HG03342 (cell line): Measurements from ENCODE around the gene COL5A1.

ENCODE experiments used
- ATAC-seq: cut with Tn5 transposase; IDR thresholded peaks from one replicate; pipeline ENCODE4 v1.9.1; 2021; ENCODE audit warnings: mild to moderate bottlenecking, moderate library complexity; ENCODE audit not compliant: unreplicated experiment

Gene COL5A1

DNA sequence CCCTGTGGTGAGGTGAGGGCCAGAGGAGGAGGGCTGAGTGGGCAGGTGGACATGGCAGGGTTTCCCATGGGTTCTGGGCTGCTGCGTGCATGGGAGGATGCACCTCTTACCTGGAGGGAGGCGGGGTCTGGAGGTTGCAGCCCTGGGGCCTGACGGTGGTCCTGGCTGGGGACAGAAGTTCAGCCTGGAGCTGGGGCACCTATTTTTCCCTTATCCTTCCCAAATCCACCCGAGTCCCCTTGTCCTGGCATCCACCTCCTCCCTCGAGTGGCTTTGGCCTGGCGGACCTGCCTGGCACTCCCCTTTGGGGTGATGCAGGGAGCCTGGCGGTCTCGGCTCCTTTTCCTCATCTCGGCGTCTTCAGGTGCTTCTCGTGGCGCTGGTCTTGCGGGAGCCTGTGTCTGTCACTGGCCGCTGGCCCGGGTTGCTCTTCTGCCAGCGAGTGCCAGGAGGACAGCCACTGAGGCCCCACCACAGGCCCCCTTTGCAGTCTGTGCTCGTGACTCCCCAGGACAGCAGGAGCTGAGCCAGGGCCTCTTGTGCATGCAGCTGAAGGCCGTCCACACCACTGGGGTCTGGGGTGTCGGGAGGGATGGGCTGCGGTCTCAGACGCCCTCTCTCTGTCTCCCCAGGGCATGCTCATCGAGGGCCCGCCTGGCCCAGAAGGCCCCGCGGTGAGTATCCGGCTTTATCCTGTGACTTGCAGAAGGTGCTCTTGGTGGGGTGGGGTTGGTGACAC, 96.4 kb downstream of the COL5A1 start:
- no peak for ATAC-seq

- no peak for ATAC-seq
These were observed 97.5 kb downstream of the COL5A1 start for GRCh38 chr9:134738869-134739659.

DNA sequence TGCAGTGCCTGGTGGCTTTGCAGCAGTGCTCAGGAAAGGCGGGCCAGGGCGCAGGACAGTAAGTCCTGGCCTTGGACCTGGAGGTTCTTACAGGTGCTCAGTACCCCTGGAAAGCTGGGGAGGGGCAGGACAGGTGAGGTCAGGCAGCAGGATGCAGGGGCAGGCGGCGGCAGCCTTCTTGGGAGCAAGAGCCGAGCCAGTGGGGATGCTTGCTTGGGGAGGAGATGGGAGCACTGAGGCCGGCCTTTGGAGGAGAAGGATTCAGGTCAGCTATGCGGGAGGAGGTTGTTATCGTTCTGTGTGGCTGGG, 98.0 kb downstream of the COL5A1 start:
- no peak for ATAC-seq

DNA sequence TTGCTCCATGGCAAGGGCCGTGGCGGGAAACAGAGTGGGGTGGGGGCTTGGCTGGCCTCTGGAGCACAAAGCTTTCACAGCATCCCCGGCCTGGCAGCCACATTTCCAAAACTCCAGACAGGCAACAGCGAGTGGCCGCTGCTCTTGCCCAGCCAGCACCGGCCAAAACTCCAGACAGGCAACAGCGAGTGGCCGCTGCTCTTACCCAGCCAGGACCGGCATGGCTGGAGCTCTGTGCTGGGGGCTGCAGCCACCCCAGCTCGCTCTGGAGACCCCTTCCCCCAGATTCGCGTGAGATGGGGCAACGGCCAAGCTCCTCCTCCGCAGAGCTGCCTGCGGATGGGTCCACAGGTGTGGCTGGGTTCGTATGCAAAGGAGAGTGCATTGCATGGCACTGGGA, 98.5 kb downstream of the COL5A1 start:
- ATAC-seq: no peak

DNA sequence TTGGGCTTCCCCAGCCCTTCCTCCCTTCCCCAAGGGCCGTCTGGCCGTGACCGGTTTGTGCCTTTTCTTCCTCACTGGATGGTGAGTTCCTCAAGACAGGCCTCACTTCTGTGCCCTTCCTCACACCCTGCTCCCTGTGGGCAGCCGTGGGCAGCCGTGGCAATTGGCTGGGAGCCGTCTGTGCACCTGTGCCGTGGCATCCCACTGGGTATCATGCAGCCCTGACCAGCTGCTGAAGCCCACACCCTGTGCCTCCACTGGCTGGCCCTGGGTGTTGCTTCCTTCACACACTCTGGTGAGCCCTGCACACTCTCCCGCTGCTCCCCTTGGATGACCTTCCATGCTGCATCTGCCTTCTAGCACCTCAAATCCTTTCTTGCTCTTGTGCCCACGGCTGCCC, 100.2 kb downstream of the COL5A1 start:
- ATAC-seq: no peak

DNA sequence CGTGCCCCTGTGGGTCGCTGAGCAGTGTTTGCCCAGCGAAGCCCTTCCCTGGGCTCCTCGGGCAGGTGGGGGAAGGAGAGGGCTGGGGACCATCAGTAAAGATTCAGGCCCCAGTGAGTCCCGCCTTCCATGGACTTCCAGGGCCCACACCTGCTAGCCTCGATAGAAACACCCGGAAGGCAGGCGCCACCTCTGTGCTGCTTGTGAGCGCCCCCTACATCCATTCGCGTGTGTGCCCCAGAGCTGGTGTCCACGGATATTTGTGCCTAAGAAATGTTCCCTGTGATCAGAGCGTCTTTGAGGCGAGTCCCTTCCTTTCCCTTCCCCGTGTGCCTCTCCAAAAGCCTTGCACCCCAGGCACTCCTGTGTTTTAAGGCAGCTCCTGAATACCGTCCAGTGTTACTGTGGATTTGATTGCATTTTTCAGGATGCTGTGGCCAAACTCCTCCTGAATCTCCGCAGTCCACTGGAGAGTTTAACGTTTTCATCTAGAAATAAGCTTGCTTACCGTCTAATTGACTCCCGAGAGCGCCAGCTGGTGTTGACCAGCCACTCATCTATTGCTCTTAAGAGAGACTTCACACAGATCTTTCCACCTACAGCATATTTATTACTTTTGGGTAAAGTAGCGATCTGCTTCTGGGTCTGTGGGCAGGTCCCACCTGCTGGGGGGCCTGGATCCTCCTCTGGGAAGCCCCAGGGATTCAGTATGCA, 101.4 kb downstream of the COL5A1 start:
- no peak for ATAC-seq

DNA sequence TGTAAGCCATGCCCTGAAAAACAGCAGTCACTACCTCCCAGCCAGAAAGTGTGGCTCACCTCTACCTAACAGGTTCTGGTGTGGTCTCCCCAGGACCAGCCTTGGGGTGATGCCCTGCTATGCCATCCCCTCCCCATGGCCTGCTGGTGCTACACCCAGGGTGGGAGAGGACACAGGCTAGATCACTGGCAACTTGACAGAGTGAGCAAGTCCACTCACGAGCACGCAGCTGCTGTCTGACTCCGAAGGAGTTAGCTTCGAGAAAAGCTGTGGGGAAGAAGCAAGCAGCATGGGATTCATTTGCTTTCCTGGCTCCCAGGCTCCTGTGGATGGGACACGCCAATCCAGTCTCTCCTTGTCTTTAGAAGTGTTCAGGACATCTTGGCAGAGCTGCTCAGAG, 102.2 kb downstream of the COL5A1 start:
- no peak for ATAC-seq

- no peak for ATAC-seq
These were observed 103.0 kb downstream of the COL5A1 start for GRCh38 chr9:134744385-134745295.

- ATAC-seq: no peak
These were observed 106.4 kb downstream of the COL5A1 start for GRCh38 chr9:134747951-134748489.

DNA sequence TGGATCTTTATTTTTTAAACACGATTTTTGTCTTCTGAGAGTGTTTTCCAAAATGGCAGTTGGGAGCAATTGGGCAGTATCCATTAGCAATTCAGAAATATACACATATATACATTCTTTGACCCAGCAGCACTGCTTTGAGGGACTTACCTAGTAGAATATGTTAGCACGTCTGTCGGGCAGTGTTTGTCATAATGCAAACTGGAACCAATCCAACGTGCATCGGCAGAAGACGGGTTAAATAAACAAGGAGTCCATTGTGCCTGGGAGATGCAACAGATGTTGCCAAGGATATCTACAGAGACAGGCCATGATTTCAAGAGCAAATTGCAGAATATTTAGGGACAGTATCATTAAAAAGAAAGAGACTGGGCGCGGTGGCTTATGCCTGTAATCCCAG, 107.0 kb downstream of the COL5A1 start:
- ATAC-seq: no peak

DNA sequence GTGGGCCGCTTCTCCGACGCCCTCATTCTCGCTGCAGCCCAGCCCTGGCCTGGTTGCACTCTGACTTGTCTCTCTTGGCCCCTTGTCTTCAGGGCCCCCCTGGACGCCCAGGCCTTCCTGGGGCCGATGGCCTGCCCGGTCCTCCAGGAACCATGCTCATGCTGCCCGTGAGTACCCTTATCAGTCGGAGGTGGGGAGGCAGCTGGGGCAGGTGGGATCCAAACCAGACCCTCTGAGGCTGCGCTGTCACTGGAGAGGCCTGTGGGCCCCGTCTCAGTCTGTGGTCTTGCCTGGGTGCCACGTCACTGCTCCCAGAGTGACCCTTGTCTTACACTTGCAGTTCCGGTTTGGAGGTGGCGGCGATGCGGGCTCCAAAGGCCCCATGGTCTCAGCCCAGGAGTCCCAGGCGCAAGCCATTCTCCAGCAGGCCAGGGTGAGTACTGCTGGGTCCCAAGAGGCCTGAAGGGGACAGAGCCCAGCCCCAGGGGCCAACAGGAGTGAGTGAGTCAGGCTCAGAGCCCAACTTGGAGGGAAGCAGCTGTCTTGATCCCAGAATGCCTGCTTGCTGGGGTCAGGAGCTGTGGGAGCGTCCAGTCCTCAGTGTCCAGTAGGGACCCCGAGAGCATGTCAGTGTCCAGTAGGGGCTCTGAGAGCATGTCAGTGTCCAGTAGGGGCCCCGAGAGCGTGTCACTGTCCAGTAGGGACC, 109.0 kb downstream of the COL5A1 start:
- no peak for ATAC-seq

GRCh38 chr9:134751622-134752021, 110.0 kb downstream of the COL5A1 start:
- no peak for ATAC-seq

GRCh38 chr9:134752471-134753168, 111.0 kb downstream of the COL5A1 start:
- no peak for ATAC-seq

- no peak for ATAC-seq
These were observed 111.6 kb downstream of the COL5A1 start for GRCh38 chr9:134753191-134753590.

DNA sequence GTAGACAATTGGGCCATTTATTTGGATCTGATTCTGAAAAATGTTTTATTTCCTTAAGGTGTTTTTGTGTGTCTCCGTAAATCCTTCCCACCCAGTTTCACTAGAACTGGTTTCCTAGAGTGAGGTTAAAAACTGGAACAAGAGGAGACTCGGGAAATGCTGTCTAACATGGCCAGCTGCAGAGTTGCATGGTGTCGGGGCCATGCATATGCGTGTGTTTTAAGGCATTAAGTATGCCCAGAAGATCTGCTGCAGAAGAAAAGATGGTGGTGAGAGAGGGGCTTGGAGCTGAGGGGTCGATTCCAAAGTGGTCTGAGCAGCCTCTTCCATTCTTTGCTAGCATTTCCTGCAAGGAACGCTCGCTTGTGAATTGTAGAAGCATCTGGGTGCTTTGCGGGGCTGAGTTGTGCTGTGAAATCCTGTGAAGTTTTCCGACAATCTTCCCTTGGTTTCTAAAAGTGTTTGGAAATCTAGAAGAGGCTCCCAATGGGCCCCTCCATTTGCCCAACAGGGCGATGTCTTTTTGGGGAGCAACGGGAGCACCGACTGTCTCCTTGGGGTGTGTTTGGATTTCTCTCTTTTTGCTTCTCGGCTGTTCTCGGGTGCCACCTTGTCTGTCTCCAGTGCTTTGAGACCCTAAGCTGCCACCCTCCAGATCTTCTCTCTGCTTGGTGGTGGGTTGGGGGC, 113.8 kb downstream of the COL5A1 start:
- ATAC-seq: no peak

GRCh38 chr9:134756098-134756497, 114.5 kb downstream of the COL5A1 start:
- no peak for ATAC-seq

DNA sequence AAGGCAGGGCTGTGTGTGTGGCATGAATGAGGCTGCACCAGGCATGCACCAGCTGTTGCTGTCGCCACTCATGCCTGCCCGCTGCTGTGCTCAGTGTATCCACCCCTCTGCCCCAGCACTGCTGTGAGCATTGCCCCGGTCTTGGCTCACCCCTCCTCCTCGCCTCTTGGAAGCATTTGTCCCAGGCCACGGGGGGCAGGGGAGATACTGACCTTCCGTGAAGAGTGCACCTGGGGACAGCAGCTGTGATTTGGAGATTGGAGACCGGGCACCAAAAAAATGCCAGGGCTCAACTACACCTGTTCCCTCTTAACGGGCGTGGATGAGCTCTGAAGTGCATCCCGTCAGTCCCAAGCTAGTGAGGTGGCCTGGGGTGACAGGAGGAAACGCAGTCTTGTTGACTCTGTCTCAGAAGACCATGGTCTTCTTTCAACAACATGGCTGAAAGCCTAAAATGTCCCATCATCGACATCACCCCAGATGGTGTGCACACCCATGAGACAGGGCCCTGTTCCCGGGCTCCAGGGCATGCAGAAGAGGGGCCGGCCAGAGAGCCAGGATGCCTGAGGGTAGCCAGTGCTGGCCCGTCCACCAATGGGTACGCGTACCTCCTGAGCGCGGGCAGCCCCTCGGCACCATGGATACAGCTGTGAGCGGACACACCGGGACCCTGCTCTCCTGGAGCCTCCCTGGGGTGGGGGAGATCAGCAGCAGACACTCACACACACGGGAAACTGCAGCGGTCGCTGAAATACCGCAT, 115.8 kb downstream of the COL5A1 start:
- ATAC-seq: no peak

GRCh38 chr9:134758949-134759607, 117.5 kb downstream of the COL5A1 start:
- no peak for ATAC-seq
